ENCODE data around the gene PRLH.

PRLH gene

GRCh38 chr2:237572021-237572741 is 5.8 kb downstream of the PRLH start:
- Histone ChIP-seq H3K27ac (replicated peaks; ENCODE audit: low read length) (no peak overlapping the region), H3K79me1 (ENCODE audit: low read depth, low read length) (peaks cover 2% of the 10 kb centered on the region), H2BK120ac (ENCODE audit: low read depth, low read length) (no peak overlapping the region), H2AFZ (ENCODE audit: low read length) (peak overlapping the region; percentile 68), H3K18ac (ENCODE audit: low read length) (no peak overlapping the region), H2BK5ac (ENCODE audit: low read length) (no peak overlapping the region), H3K4me3 (ENCODE audit: low read length in 2 of 2) (no peak overlapping the region), H2AK5ac (ENCODE audit: low read depth, low read length) (no peak overlapping the region), H3K4me2 (ENCODE audit: insufficient read depth, low read length, poor library complexity, severe bottlenecking) (no peak overlapping the region), H3K36me3 (replicated peaks in 1 of 2; ENCODE audit: control insufficient read depth in 2 of 2, insufficient read depth in 2 of 2, low read length in 2 of 2) (no peaks in the 10 kb centered on the region), H4K8ac (ENCODE audit: low read depth, low read length) (no peak overlapping the region), H2BK12ac (ENCODE audit: low read length) (no peak overlapping the region), H3K9ac (ENCODE audit: low read depth, low read length, poor library complexity) (no peak overlapping the region), H3K14ac (ENCODE audit: low read length) (no peak overlapping the region), H3K27me3 (ENCODE audit: control insufficient read depth in 3 of 3, insufficient read depth in 3 of 3, low read depth in 1 of 3, low read length in 3 of 3) (peaks cover 0 to 14% (median 0%) of the 10 kb centered on the region in 3 experiments), H3K23ac (ENCODE audit: low read depth, low read length, poor library complexity) (no peak overlapping the region), H3K4me1 (ENCODE audit: control insufficient read depth in 2 of 2, insufficient read depth in 1 of 2, low read depth in 1 of 2, low read length in 2 of 2) (no peaks in the 10 kb centered on the region), H4K91ac (ENCODE audit: low read depth, low read length, poor library complexity) (no peak overlapping the region), H2BK15ac (ENCODE audit: low read length) (no peak overlapping the region), H3K4ac (ENCODE audit: low read length) (no peak overlapping the region), H3K9me3 (replicated peaks in 1 of 2; ENCODE audit: control insufficient read depth in 2 of 2, insufficient read depth in 1 of 2, low read depth in 1 of 2, low read length in 2 of 2) (no peaks in the 10 kb centered on the region)
- DNase-seq (ENCODE audit: low spot score): peak; percentile 85
- whole genome bisulfite sequencing, 2 donors (ENCODE audit: extremely low coverage in 2 of 2, insufficient read length in 2 of 2, insufficient replicate concordance in 1 of 2): no CpG with 5 or more reads among the region's 24 CpGs

DNA sequence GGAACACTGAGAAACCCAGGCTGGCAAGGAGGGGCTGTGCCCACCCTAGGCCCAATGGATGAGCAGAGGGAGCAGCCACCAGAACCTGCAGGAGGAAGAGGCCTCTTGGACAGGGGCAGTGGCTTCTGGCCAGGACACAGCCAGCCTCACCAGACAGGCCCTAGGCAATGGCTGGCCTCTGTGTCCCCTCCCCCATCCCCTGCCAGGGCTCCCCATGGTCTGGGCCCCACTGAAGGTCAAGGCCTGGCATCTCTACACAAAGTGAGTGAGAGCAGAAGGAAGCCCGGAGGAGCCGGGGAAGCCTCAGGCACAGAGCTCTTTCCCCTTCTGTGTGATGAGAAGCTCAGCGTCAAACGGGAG is 6.3 kb downstream of the PRLH start:
- H2AFZ ChIP-seq (ENCODE audit: low read length): peak overlapping the region; percentile 68
- H3K4ac ChIP-seq (ENCODE audit: low read length): no peak overlapping the region
- no peak overlapping the region for H2BK12ac ChIP-seq (ENCODE audit: low read length)
- no peak for DNase-seq (ENCODE audit: low spot score)
- no peak overlapping the region for H2BK15ac ChIP-seq (ENCODE audit: low read length)
- H3K27ac ChIP-seq (replicated peaks; ENCODE audit: low read length): no peak overlapping the region
- peaks cover 0 to 16% (median 0%) of the 10 kb centered on the region in 3 experiments for H3K27me3 ChIP-seq (ENCODE audit: control insufficient read depth in 3 of 3, insufficient read depth in 3 of 3, low read depth in 1 of 3, low read length in 3 of 3)
- H3K4me3 ChIP-seq (ENCODE audit: low read length in 2 of 2): no peak overlapping the region
- H3K18ac ChIP-seq (ENCODE audit: low read length): no peak overlapping the region
- H2AK5ac ChIP-seq (ENCODE audit: low read depth, low read length): no peak overlapping the region
- H3K9me3 ChIP-seq (replicated peaks in 1 of 2; ENCODE audit: control insufficient read depth in 2 of 2, insufficient read depth in 1 of 2, low read depth in 1 of 2, low read length in 2 of 2): no peaks in the 10 kb centered on the region
- H3K9ac ChIP-seq (ENCODE audit: low read depth, low read length, poor library complexity): no peak overlapping the region
- no peak overlapping the region for H3K23ac ChIP-seq (ENCODE audit: low read depth, low read length, poor library complexity)
- no peaks in the 10 kb centered on the region for H3K36me3 ChIP-seq (replicated peaks in 1 of 2; ENCODE audit: control insufficient read depth in 2 of 2, insufficient read depth in 2 of 2, low read length in 2 of 2)
- H3K4me2 ChIP-seq (ENCODE audit: insufficient read depth, low read length, poor library complexity, severe bottlenecking): no peak overlapping the region
- H2BK120ac ChIP-seq (ENCODE audit: low read depth, low read length): no peak overlapping the region
- H2BK5ac ChIP-seq (ENCODE audit: low read length): no peak overlapping the region
- no peak overlapping the region for H4K91ac ChIP-seq (ENCODE audit: low read depth, low read length, poor library complexity)
- no peak overlapping the region for H4K8ac ChIP-seq (ENCODE audit: low read depth, low read length)
- no peaks in the 10 kb centered on the region for H3K4me1 ChIP-seq (ENCODE audit: control insufficient read depth in 2 of 2, insufficient read depth in 1 of 2, low read depth in 1 of 2, low read length in 2 of 2)
- WGBS, 2 donors (ENCODE audit: extremely low coverage in 2 of 2, insufficient read length in 2 of 2, insufficient replicate concordance in 1 of 2): no CpG with 5 or more reads among the region's 4 CpGs
- H3K14ac ChIP-seq (ENCODE audit: low read length): no peak overlapping the region
- peaks cover 2% of the 10 kb centered on the region for H3K79me1 ChIP-seq (ENCODE audit: low read depth, low read length)

GRCh38 chr2:237573721-237574415 is 7.5 kb downstream of the PRLH start:
- Histone ChIP-seq H2BK12ac (ENCODE audit: low read length) (no peak overlapping the region), H3K4me3 (ENCODE audit: low read length in 2 of 2) (no peak overlapping the region), H2AFZ (ENCODE audit: low read length) (no peak overlapping the region), H3K79me1 (ENCODE audit: low read depth, low read length) (peaks cover 2% of the 10 kb centered on the region), H3K14ac (ENCODE audit: low read length) (no peak overlapping the region), H3K18ac (ENCODE audit: low read length) (no peak overlapping the region), H2BK15ac (ENCODE audit: low read length) (no peak overlapping the region), H3K27ac (replicated peaks; ENCODE audit: low read length) (no peak overlapping the region), H2BK5ac (ENCODE audit: low read length) (no peak overlapping the region), H3K4me2 (ENCODE audit: insufficient read depth, low read length, poor library complexity, severe bottlenecking) (no peak overlapping the region), H3K36me3 (replicated peaks in 1 of 2; ENCODE audit: control insufficient read depth in 2 of 2, insufficient read depth in 2 of 2, low read length in 2 of 2) (no peaks in the 10 kb centered on the region), H3K9me3 (replicated peaks in 1 of 2; ENCODE audit: control insufficient read depth in 2 of 2, insufficient read depth in 1 of 2, low read depth in 1 of 2, low read length in 2 of 2) (no peaks in the 10 kb centered on the region), H2BK120ac (ENCODE audit: low read depth, low read length) (no peak overlapping the region), H2AK5ac (ENCODE audit: low read depth, low read length) (peak overlapping the region; percentile 33), H3K9ac (ENCODE audit: low read depth, low read length, poor library complexity) (peak overlapping the region; percentile 34), H3K4ac (ENCODE audit: low read length) (no peak overlapping the region), H3K23ac (ENCODE audit: low read depth, low read length, poor library complexity) (no peak overlapping the region), H4K91ac (ENCODE audit: low read depth, low read length, poor library complexity) (no peak overlapping the region), H4K8ac (ENCODE audit: low read depth, low read length) (no peak overlapping the region), H3K4me1 (ENCODE audit: control insufficient read depth in 2 of 2, insufficient read depth in 1 of 2, low read depth in 1 of 2, low read length in 2 of 2) (no peaks in the 10 kb centered on the region), H3K27me3 (ENCODE audit: control insufficient read depth in 3 of 3, insufficient read depth in 3 of 3, low read depth in 1 of 3, low read length in 3 of 3) (peaks cover 0 to 19% (median 0%) of the 10 kb centered on the region in 3 experiments)
- no peak for DNase-seq (ENCODE audit: low spot score)
- WGBS, 2 donors (ENCODE audit: extremely low coverage in 2 of 2, insufficient read length in 2 of 2, insufficient replicate concordance in 1 of 2): no CpG with 5 or more reads among the region's 8 CpGs

DNA sequence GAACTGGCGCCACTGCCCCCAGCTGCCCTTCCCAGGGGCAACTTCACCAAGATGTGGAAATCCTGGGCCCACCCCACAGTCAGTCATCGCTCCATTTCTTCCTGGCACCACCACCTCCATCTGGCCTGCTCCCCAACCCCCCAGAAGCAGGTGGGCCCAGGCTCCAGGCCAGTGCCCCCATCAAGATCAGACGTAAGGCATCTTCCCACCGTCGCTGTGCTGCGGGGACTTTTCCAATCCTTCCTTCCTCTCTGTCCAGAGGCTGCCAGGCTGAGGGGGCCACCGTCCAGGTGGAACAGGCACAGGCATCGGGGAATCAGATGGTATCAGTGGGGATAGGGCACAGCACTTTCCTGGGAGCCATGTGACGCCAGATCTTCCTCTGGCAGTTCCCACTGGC is 8.1 kb downstream of the PRLH start:
- Histone ChIP-seq H2BK120ac (ENCODE audit: low read depth, low read length) (no peak overlapping the region), H3K9me3 (replicated peaks in 1 of 2; ENCODE audit: control insufficient read depth in 2 of 2, insufficient read depth in 1 of 2, low read depth in 1 of 2, low read length in 2 of 2) (no peaks in the 10 kb centered on the region), H3K4ac (ENCODE audit: low read length) (no peak overlapping the region), H3K4me2 (ENCODE audit: insufficient read depth, low read length, poor library complexity, severe bottlenecking) (no peak overlapping the region), H3K27me3 (ENCODE audit: control insufficient read depth in 3 of 3, insufficient read depth in 3 of 3, low read depth in 1 of 3, low read length in 3 of 3) (peaks cover 0 to 22% (median 0%) of the 10 kb centered on the region in 3 experiments), H3K4me1 (ENCODE audit: control insufficient read depth in 2 of 2, insufficient read depth in 1 of 2, low read depth in 1 of 2, low read length in 2 of 2) (no peaks in the 10 kb centered on the region), H3K79me1 (ENCODE audit: low read depth, low read length) (peaks cover 2% of the 10 kb centered on the region), H3K27ac (replicated peaks; ENCODE audit: low read length) (no peak overlapping the region), H4K8ac (ENCODE audit: low read depth, low read length) (no peak overlapping the region), H3K4me3 (ENCODE audit: low read length in 2 of 2) (no peak overlapping the region), H2BK5ac (ENCODE audit: low read length) (no peak overlapping the region), H3K23ac (ENCODE audit: low read depth, low read length, poor library complexity) (no peak overlapping the region), H2AFZ (ENCODE audit: low read length) (no peak overlapping the region), H4K91ac (ENCODE audit: low read depth, low read length, poor library complexity) (no peak overlapping the region), H2BK15ac (ENCODE audit: low read length) (no peak overlapping the region), H3K18ac (ENCODE audit: low read length) (no peak overlapping the region), H2AK5ac (ENCODE audit: low read depth, low read length) (peak overlapping the region; percentile 68), H3K9ac (ENCODE audit: low read depth, low read length, poor library complexity) (no peak overlapping the region), H3K36me3 (replicated peaks in 1 of 2; ENCODE audit: control insufficient read depth in 2 of 2, insufficient read depth in 2 of 2, low read length in 2 of 2) (no peaks in the 10 kb centered on the region), H3K14ac (ENCODE audit: low read length) (no peak overlapping the region), H2BK12ac (ENCODE audit: low read length) (no peak overlapping the region)
- no peak for DNase-seq (ENCODE audit: low spot score)
- WGBS, 2 donors (ENCODE audit: extremely low coverage in 2 of 2, insufficient read length in 2 of 2, insufficient replicate concordance in 1 of 2): no CpG with 5 or more reads among the region's 9 CpGs
